BJ (cell line): ENCODE data around the gene CHRNA7. TPM values are rescaled to one million over a fixed set of nuclear protein-coding genes. Genes with fewer than 3 reads are reported as not detected.

ENCODE experiments used
- CTCF ChIA-PET: fragments of 350-600 bp; formaldehyde crosslinking; extraction: SDS; loops from one replicate; lab custom pipeline; 2021; ENCODE audit warnings: antibody characterized with exemption, inconsistent platforms; lab: Yijun Ruan, JAX
- POLR2A ChIA-PET: fragments of 300-600 bp; sonication (Branson Sonifier 250); formaldehyde crosslinking; extraction: SDS; loops from one replicate; lab custom pipeline; 2021; ENCODE audit warnings: antibody characterized with exemption; lab: Charles Lee
- DNase-seq: peaks from one replicate; pipeline ENCODE4 v3.0.0-alpha.2; 2011; ENCODE audit warnings: low read depth
- H3K27me3 ChIP-seq: 2 replicates; pipeline ENCODE4 v1.6.0; 2011; ENCODE audit warnings: low read length; ENCODE audit not compliant: control insufficient read depth, insufficient read depth
- H3K36me3 ChIP-seq: 2 replicates; pipeline ENCODE4 v1.5.1; 2011; ENCODE audit warnings: low read length; ENCODE audit not compliant: control insufficient read depth, insufficient read depth
- H3K4me3 ChIP-seq: 2 replicates; pipeline ENCODE4 v1.5.1; 2011; ENCODE audit warnings: low read depth, mild to moderate bottlenecking, control low read depth, low read length
- polyA minus RNA-seq: library from RNA; depleted of rRNA, polyadenylated mRNA; stranded (reverse); fragments of >200 nt; gene quantifications from 2 replicates; pipeline ENCODE4 v1.2.3, GENCODE V29; 2011; rRNA and poly(A)+ RNA removed
- polyA plus RNA-seq: library from polyadenylated mRNA; depleted of rRNA; stranded (reverse); fragments of >200 nt; gene quantifications from 2 replicates; pipeline ENCODE4 v1.2.3, GENCODE V29; 2011; rRNA removed
- TF ChIP-seq, protein P1 (sequence below): IDR thresholded peaks from 2 replicates; pipeline ENCODE4 v1.5.1; 2011; ENCODE audit warnings: low read depth, mild to moderate bottlenecking, control low read depth, inconsistent platforms, low read length, moderate library complexity; ENCODE audit not compliant: insufficient read depth

The CHRNA7 gene
- 0.05 and 0.10 TPM in 2 replicates for polyA plus RNA-seq
- not detected in 2 replicates for polyA minus RNA-seq

GRCh38 chr15:32029862-32030781, at the start of gene CHRNA7:
TSS of gene CHRNA7 (plus strand) at chr15:32030515. CDS start at chr15:32030595, 80 bp downstream.
- Histone ChIP-seq H3K4me3 (peak within 1 kb of the TSS; percentile 35), H3K36me3 (no peaks in the 10 kb centered on the region), H3K27me3 (peaks cover 9% of the 10 kb centered on the region)
- ChIA-PET POLR2A (no interaction called here), CTCF (no interaction called here)
- DNase-seq, result no peak
- TF ChIP-seq, protein P1, sequence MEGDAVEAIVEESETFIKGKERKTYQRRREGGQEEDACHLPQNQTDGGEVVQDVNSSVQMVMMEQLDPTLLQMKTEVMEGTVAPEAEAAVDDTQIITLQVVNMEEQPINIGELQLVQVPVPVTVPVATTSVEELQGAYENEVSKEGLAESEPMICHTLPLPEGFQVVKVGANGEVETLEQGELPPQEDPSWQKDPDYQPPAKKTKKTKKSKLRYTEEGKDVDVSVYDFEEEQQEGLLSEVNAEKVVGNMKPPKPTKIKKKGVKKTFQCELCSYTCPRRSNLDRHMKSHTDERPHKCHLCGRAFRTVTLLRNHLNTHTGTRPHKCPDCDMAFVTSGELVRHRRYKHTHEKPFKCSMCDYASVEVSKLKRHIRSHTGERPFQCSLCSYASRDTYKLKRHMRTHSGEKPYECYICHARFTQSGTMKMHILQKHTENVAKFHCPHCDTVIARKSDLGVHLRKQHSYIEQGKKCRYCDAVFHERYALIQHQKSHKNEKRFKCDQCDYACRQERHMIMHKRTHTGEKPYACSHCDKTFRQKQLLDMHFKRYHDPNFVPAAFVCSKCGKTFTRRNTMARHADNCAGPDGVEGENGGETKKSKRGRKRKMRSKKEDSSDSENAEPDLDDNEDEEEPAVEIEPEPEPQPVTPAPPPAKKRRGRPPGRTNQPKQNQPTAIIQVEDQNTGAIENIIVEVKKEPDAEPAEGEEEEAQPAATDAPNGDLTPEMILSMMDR, result 0 out of 2 replicates have a peak, but pooled peaks have one; percentile 17

- Histone ChIP-seq H3K27me3 (no peaks in the 10 kb centered on the region), H3K36me3 (no peaks in the 10 kb centered on the region), H3K4me3 (no peak overlapping the region)
- ChIA-PET POLR2A (no interaction called here), CTCF (interaction anchor here (1.9 kb wide), 1 partner anchor 9 kb away, joined by 8 read pairs; no protein-coding TSS in a partner anchor)
- TF ChIP-seq, protein P1, result no peak
- no peak for DNase-seq
Observed at GRCh38 chr15:31985607-31986006, 44.7 kb upstream of the CHRNA7 start.

GRCh38 chr15:31993062-31993461, 37.3 kb upstream of the CHRNA7 start:
- Histone ChIP-seq H3K36me3 (no peaks in the 10 kb centered on the region), H3K27me3 (no peaks in the 10 kb centered on the region), H3K4me3 (no peak overlapping the region)
- ChIA-PET POLR2A (no interaction called here), CTCF (no interaction called here)
- TF ChIP-seq, protein P1, result no peak
- no peak for DNase-seq

GRCh38 chr15:31997711-31998110, 32.6 kb upstream of the CHRNA7 start:
- TF ChIP-seq, protein P1, result no peak
- no peaks in the 10 kb centered on the region for H3K36me3 ChIP-seq
- CTCF ChIA-PET, result no interaction called here
- no peak overlapping the region for H3K4me3 ChIP-seq
- DNase-seq, result no peak
- no peaks in the 10 kb centered on the region for H3K27me3 ChIP-seq
- POLR2A ChIA-PET, result no interaction called here

DNA sequence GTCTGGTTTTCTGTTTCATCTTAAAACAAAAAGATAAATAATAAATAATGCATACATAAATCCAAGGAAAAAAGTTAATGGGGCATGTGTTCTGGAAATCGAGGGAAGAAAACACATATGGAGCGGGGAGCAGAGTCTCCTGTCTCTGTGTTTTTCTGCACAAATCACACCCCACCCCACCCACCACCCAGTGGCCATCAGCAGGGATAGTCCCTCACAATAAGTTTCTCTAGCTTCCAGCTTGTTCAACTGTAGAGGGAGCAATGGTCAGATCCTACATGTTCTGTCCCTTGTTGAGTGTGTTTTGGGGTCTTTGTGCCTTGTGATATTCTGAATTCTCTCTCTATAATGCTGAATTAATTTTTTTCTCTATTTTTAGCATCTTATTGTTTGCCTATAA, 26.8 kb upstream of the CHRNA7 start:
- no peak for DNase-seq
- TF ChIP-seq, protein P1, result no peak
- ChIA-PET CTCF (no interaction called here), POLR2A (no interaction called here)
- Histone ChIP-seq H3K27me3 (no peaks in the 10 kb centered on the region), H3K36me3 (no peaks in the 10 kb centered on the region), H3K4me3 (no peak overlapping the region)
